Fibroblast of lung (primary cell): ENCODE measurements around the gene STX1A.
"Not testable (repeated sequence)": the region's sequence is repeated elsewhere in the genome, so short reads cannot be mapped to it uniquely, and the experiment has no call there.

Source experiments
- EZH2 ChIP-seq: IDR thresholded peaks from 2 replicates; pipeline ENCODE4 v1.5.1; 2012; ENCODE audit warnings: low read length, control low read depth, mild to moderate bottlenecking; ENCODE audit errors: missing control alignments
- TF ChIP-seq, protein P1 (sequence below), 2 donors: IDR thresholded peaks in 1 of 2; conservative IDR thresholded peaks in 1 of 2; 1 replicate in 1 of 2; 2 replicates in 1 of 2; pipeline ENCODE4 v1.5.1; 2011 to 2012; ENCODE audit warnings: low read length in 2 of 2, control low read depth in 1 of 2, inconsistent platforms in 1 of 2, low read depth in 1 of 2, mild to moderate bottlenecking in 1 of 2

DNA sequence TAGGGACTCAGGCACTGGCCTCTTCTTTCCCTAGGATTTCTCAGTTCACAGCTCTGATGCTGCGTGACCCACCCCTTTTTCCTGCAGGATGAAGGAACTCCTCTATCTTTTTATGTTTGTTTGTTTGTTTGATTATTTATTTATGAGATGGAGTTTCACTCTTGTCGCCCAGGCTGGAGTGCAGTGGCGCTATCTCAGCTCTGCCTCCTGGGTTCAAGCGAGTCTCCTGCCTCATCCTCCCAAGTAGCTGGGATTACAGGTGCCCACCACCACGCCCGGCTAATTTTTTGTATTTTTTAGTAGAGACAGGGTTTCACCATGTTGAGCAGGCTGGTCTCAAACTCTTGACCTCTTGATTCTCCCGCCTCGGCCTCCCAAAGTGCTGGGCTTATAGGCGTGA is 974 bp upstream of the STX1A start:
- TF ChIP-seq, protein P1, sequence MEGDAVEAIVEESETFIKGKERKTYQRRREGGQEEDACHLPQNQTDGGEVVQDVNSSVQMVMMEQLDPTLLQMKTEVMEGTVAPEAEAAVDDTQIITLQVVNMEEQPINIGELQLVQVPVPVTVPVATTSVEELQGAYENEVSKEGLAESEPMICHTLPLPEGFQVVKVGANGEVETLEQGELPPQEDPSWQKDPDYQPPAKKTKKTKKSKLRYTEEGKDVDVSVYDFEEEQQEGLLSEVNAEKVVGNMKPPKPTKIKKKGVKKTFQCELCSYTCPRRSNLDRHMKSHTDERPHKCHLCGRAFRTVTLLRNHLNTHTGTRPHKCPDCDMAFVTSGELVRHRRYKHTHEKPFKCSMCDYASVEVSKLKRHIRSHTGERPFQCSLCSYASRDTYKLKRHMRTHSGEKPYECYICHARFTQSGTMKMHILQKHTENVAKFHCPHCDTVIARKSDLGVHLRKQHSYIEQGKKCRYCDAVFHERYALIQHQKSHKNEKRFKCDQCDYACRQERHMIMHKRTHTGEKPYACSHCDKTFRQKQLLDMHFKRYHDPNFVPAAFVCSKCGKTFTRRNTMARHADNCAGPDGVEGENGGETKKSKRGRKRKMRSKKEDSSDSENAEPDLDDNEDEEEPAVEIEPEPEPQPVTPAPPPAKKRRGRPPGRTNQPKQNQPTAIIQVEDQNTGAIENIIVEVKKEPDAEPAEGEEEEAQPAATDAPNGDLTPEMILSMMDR (conservative IDR thresholded peaks at IDR 0.05 in 1 of 2, IDR thresholded peaks at IDR 0.05 in 1 of 2; ENCODE audit: low read depth in 1 of 2, low read length in 2 of 2): not testable (repeated sequence)
- TF ChIP-seq EZH2: not testable (repeated sequence)
